ENCODE data around the gene FOXO1.
A peak's percentile ranks its signal among the peaks of the same experiment; 100 is the strongest.
"Not testable (repeated sequence)": the region's sequence is repeated elsewhere in the genome, so short reads cannot be mapped to it uniquely, and the experiment has no call there.

The FOXO1 gene

DNA sequence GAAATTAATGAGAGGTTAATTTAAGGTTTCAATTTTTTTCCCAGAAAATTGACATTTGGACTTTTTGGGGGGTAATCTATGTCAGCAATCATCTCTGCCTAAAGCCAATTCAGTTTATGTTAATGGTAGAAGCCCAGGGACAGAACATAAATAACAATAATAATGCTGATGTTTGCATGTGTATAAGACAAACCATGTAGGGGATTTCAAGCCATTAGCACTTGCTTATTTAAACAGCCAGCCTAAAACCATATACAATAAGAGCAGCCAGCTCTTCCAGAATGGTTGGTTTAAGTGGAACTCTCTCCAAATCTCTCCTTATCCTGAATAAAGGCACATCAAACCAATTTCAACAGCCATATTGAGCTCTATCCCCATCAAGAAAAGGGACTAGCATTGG is 7.0 kb upstream of the FOXO1 start:
- peak in 1 of 2 experiments; percentile 28 for DNase-seq
- no peak for TF ChIP-seq POLR2A (IDR thresholded peaks at IDR 0.05; ENCODE audit: low read length)
- no peak for TF ChIP-seq GATA1 (IDR thresholded peaks at IDR 0.05; ENCODE audit: low read depth, low read length)

DNA sequence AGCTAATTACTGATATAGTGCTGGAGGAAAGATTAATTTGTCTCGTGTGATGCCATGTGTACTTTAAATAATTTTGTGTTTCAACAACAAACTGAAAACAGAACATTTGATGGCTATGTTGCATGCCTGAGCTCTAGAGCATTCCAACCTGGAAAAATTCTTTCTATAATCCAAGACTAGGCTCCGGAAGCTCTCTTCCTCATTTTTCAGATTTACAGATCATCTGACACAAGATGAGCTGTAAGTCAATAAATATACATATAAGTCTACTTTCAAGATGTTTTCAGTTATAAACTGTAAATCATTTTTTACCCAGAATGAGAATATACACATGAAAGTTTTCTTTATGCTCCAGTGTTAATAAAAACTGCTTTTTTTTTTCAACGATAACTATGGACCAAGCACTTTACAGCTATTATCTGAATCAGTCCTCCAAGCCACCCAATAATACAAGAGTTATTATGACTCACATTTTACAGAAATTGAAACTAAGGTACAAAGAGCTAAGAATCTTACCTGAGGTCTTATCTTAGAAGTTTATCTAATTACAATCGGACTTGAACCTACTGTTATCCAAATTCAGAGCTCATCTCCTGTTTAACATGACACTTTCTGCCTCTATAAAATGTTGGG is 6.4 kb upstream of the FOXO1 start:
- DNase-seq: no peak
- TF ChIP-seq POLR2A (IDR thresholded peaks at IDR 0.05; ENCODE audit: low read length) (no peak), GATA1 (IDR thresholded peaks at IDR 0.05; ENCODE audit: low read depth, low read length) (no peak)

DNA sequence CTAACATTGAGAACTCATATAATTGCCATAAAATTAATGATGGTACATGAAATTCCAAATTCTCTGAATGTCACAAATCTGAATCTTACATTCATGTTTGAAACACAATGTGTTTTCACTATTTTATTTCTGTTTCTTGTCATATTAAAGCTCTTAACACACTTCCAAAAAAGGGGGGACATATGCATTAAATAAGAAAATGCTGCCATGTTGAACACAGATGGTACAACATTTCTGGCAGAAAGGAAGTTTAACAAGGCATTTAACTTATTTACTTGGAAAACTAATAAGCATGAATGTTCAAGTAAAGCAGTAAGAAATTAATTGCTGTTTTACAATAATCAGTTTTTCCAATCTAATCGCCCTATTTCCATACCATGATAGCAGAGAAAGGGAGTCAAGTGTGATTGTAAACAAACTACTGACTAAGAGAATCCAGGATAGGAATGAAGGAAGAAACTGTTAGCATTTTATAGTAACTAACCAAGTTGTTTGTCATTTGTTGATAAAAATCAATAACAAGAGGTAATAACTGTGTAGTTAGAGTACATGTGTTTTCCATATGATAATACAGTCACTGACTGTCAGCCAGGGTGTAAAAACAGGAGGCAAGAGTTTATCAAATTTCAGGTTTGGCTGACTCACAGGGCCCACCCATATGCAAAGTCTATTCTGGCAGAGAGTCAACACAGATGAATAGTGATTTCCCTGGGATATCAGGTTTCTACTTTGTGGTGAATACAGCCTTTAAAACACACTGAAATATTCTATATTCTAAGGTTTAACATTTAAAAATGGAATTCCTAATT is 5.7 kb upstream of the FOXO1 start:
- peak; percentile 93 to 95 for DNase-seq
- no peak for TF ChIP-seq POLR2A (IDR thresholded peaks at IDR 0.05; ENCODE audit: low read length)
- no peak for TF ChIP-seq GATA1 (IDR thresholded peaks at IDR 0.05; ENCODE audit: low read depth, low read length)

GRCh38 chr13:40670307-40670706 is 3.9 kb upstream of the FOXO1 start:
- no peak for TF ChIP-seq POLR2A (IDR thresholded peaks at IDR 0.05; ENCODE audit: low read length)
- TF ChIP-seq GATA1 (IDR thresholded peaks at IDR 0.05; ENCODE audit: low read depth, low read length): no peak
- peak in 1 of 2 experiments; percentile 19 for DNase-seq

GRCh38 chr13:40668335-40668734 is 1.9 kb upstream of the FOXO1 start:
- no peak for TF ChIP-seq POLR2A (IDR thresholded peaks at IDR 0.05; ENCODE audit: low read length)
- no peak for TF ChIP-seq GATA1 (IDR thresholded peaks at IDR 0.05; ENCODE audit: low read depth, low read length)
- DNase-seq: peak; percentile 84 to 87

DNA sequence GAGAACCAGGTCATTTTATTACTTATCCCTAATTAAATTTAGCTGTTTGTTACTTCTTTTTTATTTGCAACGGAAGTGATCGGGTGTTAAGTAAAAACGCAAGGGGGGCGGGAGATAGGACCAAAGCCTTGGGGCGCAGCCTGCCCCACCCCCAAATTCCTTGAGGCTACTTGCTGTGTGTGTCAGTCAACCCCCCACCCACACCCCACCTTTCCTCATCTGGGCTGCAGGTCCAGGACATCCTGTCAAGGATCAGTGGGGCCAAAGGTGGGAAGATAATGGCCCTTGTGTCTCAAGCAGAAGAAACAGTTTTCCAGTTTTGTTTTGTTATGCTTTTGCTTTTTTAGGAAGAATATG is 1.2 kb upstream of the FOXO1 start:
- DNase-seq: peak; percentile 35 to 60

DNA sequence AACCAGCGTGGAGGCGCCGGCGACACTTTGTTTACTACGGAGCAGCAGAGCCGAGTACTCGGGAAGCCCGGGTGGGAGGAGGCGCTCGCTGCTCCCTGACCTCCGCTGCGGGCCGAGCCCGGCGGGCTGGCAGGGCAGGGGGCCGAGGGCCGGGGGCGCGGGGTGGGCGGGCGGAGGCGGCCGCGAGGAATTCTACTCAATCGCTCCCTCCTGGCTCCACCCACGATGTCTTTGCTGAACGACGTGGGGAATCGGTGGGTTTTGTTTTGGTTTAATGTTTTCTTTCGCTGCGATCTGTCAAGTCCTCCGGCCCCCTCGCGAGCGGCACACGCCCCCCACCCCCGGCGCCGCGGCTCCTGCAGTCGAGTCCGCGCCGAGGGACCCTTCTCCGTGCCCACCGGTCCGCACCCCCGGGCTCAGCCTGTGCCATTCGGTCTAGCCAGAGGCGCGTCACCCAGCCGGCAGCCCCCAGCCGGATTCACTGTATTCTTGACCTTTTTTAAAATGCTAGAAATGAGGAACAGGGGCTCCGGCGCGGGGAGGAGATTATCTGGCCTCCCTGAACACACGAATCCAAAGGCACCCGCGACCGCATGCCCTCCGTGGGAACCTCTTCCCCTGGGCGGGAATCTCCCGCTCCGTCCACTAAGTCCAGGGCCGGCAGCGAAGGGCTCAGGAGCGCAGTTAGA is 636 bp upstream of the FOXO1 start:
- peak in 1 of 2 experiments; percentile 35 for DNase-seq
- no peak for TF ChIP-seq GATA1 (IDR thresholded peaks at IDR 0.05; ENCODE audit: low read depth, low read length)

More for the DNA sequence above, 1.2 kb upstream of the FOXO1 start:
- TF ChIP-seq GATA1 (IDR thresholded peaks at IDR 0.05; ENCODE audit: low read depth, low read length): no peak
- TF ChIP-seq POLR2A (IDR thresholded peaks at IDR 0.05; ENCODE audit: low read length): no peak

- peak; percentile 36 to 61 for DNase-seq
- TF ChIP-seq POLR2A (IDR thresholded peaks at IDR 0.05; ENCODE audit: low read length): no peak
- no peak for TF ChIP-seq GATA1 (IDR thresholded peaks at IDR 0.05; ENCODE audit: low read depth, low read length)
These were observed 1.1 kb downstream of the FOXO1 start for GRCh38 chr13:40665126-40666044.

GRCh38 chr13:40664350-40665125 is 1.9 kb downstream of the FOXO1 start:
- TF ChIP-seq GATA1 (IDR thresholded peaks at IDR 0.05; ENCODE audit: low read depth, low read length): no peak
- no peak for TF ChIP-seq POLR2A (IDR thresholded peaks at IDR 0.05; ENCODE audit: low read length)
- DNase-seq: peak; percentile 38 to 67

DNA sequence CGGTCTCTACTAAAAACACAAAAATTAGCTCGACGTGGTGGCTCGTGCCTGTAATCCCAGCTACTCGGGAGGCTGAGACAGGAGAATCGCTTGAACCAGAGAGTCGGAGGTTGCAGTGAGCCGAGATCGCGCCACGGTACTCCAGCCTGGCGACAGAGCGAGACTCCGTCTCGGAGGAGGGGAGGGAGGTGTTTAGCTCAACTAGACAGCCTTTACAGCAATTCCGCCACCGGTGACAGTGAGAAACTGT is 2.4 kb downstream of the FOXO1 start:
- not testable (repeated sequence) for DNase-seq

DNA sequence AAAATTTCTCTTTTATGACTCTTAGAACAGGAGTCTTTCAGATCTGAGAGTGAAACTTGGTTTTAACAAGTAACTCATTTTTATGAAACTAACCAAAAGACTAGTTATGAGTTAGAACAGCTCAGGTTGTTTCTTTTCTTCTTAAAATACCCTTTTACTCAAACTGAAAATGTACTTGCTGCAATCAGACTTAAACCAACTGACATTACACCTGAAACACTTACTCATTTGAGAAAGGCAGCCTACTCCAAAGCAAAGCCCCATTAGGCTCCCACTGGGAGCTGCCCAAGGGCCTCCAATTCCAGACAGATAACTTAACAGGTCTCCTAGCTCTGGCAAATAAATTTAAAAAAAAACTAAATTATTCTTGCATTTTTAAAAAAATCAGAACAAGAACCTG is 3.6 kb downstream of the FOXO1 start:
- DNase-seq: no peak
- TF ChIP-seq GATA1 (IDR thresholded peaks at IDR 0.05; ENCODE audit: low read depth, low read length): no peak
- no peak for TF ChIP-seq POLR2A (IDR thresholded peaks at IDR 0.05; ENCODE audit: low read length)

- no peak for TF ChIP-seq GATA1 (IDR thresholded peaks at IDR 0.05; ENCODE audit: low read depth, low read length)
- no peak for TF ChIP-seq POLR2A (IDR thresholded peaks at IDR 0.05; ENCODE audit: low read length)
- DNase-seq: no peak
These were observed 4.4 kb downstream of the FOXO1 start for GRCh38 chr13:40661875-40662665.
